ENCODE data around the gene HUWE1.
"Not testable (repeated sequence)": the region's sequence is repeated elsewhere in the genome, so short reads cannot be mapped to it uniquely, and the experiment has no call there.

Gene HUWE1

DNA sequence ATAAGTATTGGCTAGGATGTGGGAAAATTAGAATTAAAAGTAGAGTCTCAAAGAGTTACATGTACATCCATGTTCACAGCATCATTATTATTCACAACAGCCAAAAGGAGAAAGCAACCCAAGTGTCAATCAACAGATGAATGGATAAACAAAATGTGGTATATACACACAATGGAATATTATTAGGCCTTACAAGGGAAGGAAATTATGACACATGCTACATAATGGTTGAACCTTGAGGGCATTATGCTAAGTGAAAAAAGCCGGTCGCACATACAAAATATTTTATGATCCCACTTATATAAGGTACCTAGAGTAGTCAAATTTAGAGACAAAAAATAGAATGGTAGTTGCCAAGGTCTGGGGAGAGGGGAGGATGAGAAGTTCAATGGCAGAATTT is 80.1 kb downstream of the HUWE1 start:
- no peak for DNase-seq

DNA sequence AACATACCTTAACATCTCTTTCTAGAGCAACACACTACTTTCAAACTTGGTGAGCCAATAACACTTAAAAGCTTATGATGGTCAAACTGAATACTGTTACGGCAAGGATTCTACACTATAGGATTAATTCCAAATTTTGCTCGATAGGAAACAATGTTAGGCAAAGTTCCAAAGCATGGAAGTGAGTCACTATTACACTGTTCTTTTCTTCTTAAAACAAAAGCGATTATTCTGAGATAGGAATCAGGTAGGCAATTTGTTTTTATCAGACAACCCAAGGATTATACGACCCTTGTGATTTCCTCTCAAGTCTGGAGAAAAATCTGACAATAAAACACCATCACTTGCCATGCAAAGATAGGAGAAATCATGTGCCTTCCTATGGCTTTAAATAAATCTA is 81.5 kb downstream of the HUWE1 start:
- DNase-seq = no peak

DNA sequence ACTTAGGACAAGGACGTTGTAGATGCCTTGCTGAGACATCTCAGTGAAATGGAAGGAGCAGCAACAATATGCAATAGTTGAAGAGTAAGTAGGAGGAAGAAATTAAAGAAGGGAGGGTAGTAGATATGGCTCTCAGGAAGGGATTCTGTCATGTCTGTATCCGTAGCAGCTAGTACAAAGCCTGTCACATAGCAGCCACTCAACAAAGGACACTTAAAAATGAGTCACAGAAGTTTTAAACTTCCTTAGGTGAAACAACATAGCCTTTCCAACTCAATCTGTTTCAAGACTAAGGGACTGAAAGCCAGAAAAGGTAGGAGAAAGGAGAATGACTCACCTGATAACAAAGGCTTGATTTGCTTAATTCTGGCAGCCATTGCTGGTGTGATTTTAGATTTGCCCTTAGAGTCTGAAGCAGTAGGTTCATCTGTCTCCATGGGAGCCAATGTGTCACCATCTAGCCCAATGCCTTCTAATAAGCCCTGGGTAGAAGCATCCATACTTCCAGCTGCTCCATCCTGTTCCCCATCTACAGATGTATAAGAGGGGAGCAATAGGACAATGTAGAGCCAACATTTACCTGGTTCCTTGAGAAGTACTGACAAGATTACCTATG is 86.6 kb downstream of the HUWE1 start:
- DNase-seq = no peak

DNA sequence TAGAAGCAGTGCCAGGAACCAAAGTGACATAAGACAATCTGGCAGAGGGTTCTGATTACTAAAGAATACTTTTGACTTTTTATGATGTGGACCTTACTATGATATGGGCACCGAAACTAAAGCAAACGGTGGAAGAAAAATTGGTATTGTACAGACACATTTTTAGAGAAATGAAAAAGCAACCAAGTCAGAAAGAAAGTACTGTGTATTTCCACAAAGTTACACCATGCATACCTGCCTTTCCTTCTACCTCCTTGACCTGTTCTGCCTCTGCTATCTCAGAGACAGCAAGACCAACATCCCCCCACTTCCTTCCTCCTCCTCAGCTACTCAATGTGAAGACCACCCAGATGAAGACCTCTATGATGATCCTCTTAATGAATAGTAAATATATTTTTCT is 88.3 kb downstream of the HUWE1 start:
- no peak for DNase-seq

DNA sequence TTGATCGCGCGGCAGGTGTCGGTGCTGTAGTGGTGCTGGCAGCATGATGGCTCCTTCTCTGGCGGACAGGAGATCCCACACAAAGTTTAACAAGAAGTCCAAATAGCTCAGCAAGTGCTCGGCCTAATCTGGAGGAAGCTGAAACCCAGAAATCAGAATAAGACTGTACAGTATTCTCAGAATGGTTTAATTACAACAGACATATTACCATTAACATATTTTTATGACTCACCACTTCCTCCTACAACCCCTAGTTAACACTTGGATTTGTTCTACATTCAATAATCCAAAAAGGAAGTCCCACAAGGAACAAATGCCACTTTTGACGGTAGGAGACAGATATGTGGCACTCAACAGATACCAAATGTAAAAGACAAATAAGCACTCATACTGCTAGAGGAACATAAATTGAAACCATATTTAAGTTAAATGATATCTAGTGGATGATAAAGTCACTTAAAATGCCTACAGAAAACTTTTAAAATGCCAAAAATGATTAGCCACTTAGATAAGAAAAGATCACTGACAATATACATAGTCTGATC is 91.2 kb downstream of the HUWE1 start:
- DNase-seq = no peak

DNA sequence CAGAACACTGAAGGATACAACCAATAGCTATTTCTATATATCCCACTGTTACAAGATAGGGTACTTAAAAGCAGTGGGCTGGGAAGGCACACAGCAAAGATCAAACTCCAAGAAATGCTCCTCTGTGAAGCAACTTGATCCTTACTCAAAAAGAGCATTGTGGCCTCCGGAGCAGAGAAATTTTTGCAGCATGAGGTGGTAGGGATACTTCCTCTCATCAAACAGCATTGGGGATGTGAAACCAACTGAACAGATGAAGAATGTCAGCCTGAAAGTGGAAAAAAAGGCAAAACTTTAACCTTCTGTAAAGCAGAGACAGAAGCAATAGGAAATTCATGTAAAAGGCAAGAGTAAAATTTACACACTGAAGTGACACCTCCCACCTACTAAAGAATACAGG is 92.2 kb downstream of the HUWE1 start:
- DNase-seq = no peak

DNA sequence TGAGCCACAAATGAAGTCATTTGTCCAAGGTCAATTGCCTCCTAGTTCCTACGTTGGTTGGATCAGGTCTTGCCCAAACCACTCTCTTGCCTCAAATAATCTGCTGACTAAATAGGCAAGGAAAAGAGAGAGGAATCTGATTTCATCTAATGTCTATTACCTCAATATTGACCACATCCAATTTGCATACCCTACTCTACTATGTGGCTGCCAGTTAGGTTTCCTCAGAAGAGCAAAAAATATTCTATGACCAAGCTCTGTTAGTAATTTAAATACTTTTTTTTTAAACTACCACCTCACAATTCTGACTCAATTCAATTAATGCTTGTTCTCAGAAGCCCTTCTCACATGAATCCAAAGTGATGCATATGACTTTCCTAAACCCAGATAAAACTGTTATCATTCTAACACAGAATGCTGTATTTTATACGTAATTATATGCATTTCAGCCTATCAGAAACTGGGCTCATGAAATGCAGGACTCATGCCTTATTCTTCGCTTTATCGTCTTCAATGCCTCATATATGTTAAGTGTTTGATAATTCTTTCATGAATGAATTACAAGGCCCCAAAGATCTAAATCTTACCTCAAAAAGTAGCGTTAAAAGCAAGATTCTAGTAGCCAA is 98.6 kb downstream of the HUWE1 start:
- no peak for DNase-seq

DNA sequence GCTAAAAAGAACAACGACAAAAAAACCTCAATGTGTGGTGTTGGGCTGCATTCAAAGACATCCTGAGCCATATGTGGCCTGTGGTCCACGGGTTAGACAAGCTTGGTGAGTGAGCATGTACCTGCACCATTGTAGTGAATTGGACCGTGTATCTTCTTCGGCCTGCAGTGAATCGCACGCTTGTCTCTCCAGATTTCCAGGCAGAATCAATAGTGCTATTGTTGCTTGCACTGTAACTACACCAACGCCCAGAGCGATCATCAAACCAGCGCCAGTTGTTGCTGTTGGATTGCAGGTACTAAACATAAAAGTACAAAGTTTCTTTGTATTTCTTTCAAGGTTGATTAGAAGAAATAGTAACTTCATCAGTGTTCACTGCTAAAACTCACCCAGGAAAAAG is 101.6 kb downstream of the HUWE1 start:
- no peak for DNase-seq

DNA sequence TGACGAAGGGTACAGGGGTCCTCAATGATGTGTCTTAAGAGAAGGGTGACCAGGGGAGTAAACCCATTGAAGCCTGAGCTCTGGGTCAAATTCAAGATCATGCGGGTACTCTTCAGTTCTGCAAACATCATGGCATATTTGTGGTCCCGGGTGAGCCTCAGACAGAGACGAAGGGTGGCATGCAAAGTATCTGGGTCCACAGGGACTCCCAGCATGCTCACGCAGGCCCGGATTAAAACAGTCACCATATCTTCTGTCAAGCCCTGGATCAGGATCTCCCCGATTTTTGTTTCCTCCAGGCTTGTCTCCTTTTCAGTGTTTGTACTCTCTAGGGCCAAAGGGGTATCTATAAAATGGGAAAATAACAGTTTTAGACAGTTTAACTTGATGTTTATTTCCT is 102.9 kb downstream of the HUWE1 start:
- DNase-seq = no peak

DNA sequence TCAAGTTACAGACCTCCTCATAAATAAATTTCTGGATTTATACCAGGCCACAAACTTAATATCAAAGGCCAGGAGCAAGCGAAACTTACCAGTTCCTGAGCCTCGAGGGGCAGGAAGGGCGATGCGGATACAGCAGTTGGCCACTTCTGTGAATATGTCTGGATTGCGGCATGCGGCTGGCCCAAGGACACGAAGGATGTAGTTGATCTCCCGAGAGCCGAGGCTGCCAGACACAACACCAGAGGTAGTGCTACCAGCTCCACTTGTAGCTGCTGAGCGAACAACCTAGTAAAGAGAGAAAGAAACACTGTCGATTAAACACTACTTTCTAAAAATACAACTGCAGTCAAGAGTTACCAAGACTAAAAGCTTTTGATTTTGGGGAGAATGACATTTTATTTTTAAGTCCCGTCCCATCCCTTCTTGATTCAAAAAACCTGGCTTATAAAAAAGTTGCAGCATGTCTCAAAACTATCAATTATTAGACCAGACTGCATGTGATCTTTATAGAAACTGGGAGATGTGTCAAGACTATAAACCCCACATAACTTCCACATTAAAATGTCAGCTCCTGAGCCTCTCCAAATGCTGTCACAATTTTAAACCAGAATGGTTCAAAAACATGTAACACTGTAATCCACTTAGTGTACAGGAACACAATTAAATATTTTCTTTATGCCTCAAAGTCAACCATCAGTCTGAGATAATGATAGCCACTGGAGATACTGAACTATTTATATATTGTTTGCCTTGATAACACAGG is 105.6 kb downstream of the HUWE1 start:
- DNase-seq = no peak

DNA sequence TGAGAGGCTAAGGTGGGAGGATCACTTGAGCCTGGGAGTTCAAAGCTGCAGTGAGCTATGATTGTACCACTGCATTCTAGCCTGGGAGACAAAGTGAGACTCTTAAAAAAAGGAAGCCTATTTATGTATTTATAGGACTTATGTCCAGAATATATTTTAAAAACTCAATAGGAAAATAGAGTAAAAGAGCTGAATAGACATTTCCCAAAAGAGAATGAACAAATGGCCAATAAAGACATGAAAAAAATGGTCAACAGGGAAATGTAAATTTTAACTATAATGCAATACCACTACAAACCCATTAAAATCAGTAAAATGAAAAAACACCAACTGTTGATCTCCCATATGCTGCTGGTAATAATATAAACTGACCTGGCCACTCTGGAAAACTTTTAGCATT is 115.0 kb downstream of the HUWE1 start:
- DNase-seq = no peak

DNA sequence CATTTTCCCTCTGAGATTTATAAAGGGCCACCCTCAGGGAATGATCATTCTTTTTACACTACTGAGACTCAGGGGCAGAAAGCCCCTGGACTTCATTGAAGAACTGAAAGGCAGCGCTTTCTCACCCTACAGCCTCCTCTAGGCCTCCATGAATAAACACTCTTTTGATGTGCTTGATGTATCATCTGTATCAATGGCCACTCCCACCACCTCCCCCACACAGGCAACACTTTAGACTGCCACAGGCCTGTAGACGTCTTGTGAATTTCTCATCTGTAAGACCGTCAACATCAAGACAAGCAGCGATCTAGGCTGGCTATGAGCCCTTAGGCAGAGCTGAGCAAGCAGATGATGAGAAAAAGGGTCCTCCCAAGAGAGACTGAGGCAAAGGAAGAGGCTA is 123.2 kb downstream of the HUWE1 start:
- DNase-seq = peak in 1 of 2 experiments; percentile 2

DNA sequence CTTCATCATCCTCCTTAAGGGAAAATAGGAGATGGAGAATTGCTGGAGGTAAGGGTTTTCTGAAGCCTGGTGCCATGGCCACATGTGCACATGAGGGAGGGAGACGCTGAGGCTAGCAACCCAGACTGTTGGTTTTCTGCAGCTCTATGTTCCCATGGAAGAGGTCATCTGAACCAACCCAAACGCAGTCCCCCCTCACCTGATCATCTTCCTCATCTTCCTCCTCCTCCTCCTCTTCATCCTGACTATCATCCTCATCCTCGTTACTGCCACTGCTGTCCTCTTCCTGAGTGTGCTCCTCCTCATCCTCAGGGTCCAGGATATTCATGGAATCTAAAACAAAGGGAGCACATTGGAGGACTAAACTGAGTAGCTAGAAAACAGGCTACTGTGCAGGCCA is 124.6 kb downstream of the HUWE1 start:
- DNase-seq = no peak

DNA sequence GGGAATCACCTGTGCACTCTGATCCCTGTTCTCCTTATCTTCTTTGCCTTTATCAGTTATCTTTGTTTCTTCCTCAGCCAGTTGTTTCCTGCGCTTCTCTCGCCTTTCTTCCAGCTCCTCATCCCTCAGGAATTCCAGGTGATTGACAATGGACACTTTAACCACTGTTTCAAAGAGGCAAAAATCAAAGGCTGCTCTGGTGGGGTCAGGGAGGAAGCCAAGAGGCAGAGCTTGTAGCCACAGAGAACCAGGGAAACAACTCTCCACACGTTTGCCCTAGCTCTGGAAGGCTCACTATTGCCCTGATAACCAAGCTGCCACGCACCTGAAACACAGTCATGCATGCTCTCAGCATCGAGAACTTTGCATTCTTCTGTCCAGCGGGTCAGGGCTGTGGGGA is 127.9 kb downstream of the HUWE1 start:
- no peak for DNase-seq

DNA sequence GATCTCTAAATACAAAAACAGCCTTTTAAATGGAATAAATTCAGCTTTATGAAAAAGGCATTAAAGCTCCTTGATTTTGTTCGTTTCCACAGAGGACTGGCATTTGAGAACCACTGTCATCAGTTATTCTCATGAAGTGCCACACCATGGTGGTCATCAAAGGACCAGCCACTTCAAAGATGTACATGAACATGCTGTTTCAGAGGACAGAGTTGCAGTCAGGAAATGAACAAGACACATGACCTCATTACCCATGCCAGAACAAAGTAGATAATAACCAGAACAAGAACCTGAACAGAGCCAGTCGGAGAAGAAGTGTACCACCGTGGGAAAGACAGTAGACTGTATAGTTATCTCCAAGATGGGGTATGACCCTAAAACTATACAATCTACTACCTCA is 129.7 kb downstream of the HUWE1 start:
- DNase-seq = no peak

DNA sequence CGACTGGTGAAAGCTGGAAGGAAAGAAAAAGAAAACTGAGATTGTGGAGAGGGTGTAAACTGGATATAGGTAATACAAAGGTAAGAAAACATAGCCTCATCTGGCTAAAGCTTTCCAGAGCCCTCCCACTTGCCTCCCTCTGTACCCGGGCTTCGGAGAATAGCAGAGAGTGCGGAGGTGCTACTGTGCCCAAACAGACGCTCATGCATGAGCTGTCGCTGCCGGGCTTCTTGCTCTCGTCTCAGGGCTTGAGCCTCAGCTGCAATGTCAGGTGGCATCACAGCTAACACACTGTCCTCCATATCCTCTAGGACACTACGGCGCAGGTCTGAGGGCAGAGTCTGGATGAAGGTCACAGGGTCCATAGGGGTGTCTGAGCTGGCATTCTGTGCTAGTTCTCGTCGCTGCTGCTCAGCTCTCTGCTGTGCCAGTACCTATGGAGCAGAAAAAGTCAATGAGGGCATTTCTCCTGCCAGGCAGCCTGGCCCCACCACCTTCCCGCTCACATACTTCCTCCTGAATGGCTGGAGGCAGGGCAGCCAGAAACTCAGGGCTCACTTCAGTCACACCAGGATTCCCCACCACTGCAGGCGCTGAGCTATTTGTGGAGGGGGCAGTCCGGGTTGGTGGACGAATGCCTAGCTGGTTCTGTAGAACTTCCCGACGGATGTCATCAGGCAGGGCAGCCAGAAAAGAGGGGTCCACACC is 135.6 kb downstream of the HUWE1 start:
- no peak for DNase-seq

DNA sequence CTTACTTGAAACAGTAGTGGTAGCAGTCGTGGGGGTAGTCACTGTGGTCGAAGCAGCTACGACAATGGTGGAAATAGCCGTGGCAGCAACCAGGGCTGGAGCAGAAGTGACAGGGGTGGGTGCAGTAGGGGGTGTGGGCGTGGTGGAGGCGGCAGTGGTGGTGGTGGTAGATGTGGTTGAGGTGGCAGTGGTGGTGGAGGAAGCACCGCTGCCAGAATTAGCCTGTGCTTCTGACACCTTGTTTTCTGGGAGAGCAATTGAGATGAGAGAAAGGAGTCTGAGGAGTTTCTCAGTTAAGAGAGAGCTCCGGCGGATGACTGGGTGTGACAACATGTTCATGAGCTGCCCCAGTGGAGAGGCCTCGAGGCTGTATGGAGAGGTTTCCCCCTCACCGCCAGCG is 138.9 kb downstream of the HUWE1 start:
- DNase-seq = no peak

DNA sequence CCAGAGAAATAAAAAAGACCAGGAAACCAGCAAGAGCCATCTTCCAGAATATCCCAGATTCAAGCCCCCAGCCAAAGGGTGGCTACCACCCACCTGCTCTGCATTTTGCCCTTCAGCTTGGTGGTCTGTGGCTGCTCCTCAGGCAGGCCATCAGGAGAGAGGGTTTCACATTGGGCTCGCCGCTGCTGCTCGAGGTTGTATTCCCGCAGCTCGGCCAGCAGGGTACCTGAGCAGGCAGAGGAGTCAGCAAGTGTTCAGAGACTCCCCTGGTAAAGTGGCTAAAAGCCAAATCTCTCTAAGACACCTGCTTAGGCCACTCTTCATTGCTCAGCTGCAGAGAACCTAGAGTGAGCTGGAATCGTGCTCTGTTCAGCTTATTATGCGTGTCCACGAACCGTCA is 141.6 kb downstream of the HUWE1 start:
- DNase-seq = no peak

DNA sequence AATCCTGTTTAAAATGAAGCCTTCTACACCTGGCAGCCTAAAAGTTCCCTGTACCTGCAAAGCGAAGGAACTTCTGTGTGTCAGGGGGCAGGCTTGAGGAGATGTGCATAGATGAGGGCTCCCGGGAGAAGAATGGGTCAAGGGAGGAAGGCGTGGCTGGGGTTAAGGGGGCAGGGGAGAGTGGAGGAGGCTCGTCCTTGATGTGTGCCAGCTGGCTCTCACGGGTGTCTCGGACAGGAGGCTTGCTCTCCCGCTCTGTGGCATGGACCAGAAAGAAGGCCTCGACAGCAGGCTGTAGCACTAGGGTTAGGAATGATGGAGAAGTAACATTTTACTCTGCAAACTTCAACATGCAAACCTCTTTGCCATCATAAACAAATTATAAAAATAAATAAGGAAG is 147.7 kb downstream of the HUWE1 start:
- no peak for DNase-seq

DNA sequence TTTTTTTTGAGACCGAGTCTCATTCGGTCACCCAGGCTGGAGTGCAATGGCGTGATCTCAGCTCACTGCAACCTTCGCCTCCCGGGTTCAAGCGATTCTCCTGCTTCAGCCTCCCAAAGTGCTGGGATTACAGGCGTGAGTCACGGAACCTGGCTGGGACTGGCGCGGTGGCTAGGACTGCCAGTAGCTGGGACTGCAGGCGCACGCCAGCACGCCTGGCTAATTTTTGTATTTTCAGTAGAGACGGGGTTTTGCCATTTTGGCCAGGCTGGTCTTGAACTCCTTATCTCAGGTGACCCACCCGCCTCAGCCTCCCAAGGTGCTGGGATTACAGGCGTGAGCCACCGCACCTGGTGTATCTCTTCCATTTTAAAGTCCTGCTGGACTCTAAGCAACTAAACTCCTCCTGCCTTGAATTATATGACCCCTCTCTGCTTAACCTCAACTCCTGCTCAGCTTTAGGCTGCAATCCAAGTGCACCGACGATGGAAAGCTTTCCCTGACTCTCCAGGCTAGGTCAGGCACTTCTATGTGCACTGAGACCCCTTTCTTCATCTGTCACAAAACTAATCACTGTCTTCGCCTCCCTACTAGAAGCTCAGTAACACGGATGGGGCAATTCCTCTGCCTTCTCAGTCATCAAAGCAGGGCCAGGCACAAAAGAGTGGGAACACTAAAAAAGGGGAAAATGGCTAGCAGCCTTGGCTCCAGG is 155.1 kb downstream of the HUWE1 start:
- DNase-seq = not testable (repeated sequence)

DNA sequence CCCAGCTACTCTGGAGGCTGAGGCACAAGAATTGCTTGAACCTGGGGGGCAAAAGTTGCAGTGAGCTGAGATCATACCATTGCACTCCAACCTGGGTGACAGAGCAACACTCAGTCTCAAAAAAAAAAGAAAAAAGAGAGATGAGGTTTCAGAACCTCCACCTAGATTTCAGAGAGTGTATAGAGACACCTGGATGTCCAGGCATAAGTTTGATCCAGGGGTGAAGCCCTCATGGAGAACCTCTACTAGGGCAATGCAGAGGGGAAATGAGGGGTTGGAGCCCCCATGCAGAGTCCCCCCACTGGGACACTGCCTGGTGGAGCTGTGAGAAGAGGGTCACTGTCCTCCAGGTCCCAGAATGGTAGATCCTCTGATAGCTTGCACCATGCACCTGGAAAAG is 159.5 kb downstream of the HUWE1 start:
- no peak for DNase-seq

DNA sequence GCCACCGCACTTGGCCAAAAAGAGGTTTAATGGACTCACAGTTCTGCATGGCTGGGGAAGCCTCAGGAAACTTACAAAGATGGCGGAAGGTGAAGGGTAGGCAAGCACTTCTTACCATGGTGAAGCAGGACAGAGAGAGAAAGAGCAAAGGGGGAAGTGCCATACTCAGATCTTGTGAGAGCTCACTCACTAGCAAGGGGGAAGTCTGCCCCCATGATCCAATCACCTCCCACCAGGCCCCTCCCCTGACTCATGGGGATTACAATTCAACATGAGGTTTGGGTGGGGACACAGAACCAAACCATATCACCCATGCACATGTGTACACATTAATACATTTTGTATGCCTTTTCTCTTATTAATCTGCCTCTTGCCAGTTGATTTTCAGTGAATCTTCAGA is 175.2 kb downstream of the HUWE1 start:
- DNase-seq = no peak

DNA sequence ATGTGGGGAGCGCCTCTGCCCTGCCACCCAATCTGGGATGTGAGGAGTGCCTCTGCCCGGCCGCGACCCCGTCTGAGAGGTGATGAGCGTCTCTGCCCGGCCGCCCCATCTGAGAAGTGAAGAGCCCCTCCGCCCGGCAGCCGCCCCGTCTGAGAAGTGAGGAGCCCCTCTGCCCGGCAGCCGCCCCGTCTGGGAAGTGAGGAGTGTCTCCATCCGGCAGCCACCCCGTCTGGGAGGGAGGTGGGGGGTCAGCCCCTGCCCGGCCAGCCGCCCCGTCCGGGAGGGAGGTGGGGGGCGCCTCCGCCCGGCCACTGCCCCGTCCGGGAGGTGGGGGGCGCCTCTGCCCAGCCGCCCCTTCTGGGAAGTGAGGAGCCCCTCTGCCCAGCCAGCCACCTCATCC is 182.5 kb downstream of the HUWE1 start:
- DNase-seq = not testable (repeated sequence)

Data from stimulated activated CD4-positive, alpha-beta T cell treated with anti-CD3 and anti-CD28 coated beads, Interleukin-4, amount 100 ng/mL, for 4 hours (primary cell).